ENCODE data around the gene CYB5B.

The CYB5B gene

DNA sequence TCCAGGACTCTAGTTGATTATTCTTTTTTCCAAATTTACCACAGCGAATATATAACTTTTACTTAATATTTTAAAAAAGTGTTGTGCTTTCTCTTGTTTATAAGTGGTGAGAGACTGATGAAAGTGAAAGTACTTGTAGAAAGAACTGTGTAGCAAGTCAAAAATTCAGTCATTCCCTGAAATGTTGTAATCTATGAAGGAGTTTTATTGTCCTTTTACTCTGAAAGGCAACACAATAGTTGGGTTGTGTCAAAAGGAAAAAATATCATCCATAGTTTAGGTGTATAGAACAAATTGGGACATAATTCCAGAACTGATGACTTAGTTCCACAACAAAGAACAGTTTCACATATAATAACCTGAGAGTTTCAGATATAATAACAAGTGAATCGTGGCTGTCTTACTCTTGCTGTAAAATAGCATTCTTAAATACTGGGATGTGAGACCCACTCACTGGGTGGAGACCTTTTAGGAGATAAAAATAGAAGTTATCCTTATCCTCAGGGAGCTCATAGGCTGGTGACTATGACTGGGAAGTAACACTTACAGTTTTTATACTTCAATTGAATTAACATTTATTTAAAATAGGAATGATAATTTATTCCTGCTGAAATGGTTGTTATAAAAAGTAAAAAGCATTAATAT, 20.6 kb downstream of the CYB5B start:
- no peak for DNase-seq (ENCODE audit: low read depth in 2 of 2)

GRCh38 chr16:69448470-69449193, 24.2 kb downstream of the CYB5B start:
- DNase-seq (ENCODE audit: low read depth in 2 of 2), result no peak

GRCh38 chr16:69451166-69451565, 26.7 kb downstream of the CYB5B start:
- no peak for DNase-seq (ENCODE audit: low read depth in 2 of 2)

DNA sequence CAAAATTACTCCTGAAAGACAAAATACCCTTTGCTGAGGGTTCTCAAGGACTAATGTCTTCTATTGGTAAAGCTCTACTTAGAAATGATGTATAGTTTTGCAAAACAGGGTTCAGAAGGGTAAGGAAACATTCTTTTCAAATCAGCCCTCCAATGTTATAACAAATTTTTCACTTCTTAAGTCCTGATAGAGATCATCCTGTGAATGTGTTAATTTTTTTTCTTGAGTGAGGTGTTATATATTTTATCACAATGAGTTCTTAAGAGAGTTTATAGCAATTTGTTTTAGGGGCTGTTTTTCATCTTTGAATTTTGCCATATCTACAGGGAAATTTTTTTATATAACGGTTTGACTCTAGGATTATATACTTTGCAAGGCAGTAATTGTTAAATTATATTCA, 29.5 kb downstream of the CYB5B start:
- DNase-seq (ENCODE audit: low read depth in 2 of 2), result no peak

- no peak for DNase-seq (ENCODE audit: low read depth in 2 of 2)
Measured at GRCh38 chr16:69463876-69464275, 39.5 kb downstream of the CYB5B start.

GRCh38 chr16:69465083-69465721, 40.8 kb downstream of the CYB5B start:
- DNase-seq (ENCODE audit: low read depth in 2 of 2), result no peak

GRCh38 chr16:69465881-69466280, 41.5 kb downstream of the CYB5B start:
- no peak for DNase-seq (ENCODE audit: low read depth in 2 of 2)

- DNase-seq (ENCODE audit: low read depth in 2 of 2), result no peak
Measured at GRCh38 chr16:69466547-69466946, 42.1 kb downstream of the CYB5B start.

- DNase-seq (ENCODE audit: low read depth in 2 of 2), result no peak
Measured at GRCh38 chr16:69467080-69467479, 42.7 kb downstream of the CYB5B start.

DNA sequence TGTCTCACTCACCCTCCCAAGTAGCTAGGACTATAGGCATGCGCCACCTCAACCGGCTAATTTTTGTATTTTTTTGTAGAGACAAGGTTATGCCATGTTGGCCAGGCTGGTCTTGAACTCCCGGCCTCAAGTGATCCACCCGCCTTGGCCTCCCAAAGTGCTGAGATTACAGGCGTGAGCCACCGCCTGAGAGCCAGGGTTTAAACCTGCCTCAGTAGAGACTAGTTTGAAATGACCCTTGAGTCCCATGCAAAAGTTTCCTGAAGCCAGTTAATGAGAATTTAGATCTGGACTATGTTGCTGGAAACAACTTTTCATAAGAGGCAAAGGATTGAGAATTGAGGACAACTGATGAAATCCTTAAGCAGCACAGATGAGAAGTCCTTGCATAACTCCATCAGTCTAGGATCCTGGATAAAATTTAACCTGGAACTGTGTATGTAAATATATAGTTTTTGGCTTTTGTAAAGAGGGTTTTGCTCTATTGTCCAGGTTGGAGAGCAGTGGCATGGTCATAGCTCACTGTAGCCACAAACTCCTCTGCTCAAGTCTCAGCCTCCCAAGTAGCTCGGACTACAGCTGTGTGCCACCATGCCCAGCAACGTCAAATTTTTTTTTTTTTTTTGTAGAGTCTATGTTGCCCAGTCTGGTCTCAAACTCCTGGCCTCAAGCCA, 43.2 kb downstream of the CYB5B start:
- no peak for DNase-seq (ENCODE audit: low read depth in 2 of 2)

DNA sequence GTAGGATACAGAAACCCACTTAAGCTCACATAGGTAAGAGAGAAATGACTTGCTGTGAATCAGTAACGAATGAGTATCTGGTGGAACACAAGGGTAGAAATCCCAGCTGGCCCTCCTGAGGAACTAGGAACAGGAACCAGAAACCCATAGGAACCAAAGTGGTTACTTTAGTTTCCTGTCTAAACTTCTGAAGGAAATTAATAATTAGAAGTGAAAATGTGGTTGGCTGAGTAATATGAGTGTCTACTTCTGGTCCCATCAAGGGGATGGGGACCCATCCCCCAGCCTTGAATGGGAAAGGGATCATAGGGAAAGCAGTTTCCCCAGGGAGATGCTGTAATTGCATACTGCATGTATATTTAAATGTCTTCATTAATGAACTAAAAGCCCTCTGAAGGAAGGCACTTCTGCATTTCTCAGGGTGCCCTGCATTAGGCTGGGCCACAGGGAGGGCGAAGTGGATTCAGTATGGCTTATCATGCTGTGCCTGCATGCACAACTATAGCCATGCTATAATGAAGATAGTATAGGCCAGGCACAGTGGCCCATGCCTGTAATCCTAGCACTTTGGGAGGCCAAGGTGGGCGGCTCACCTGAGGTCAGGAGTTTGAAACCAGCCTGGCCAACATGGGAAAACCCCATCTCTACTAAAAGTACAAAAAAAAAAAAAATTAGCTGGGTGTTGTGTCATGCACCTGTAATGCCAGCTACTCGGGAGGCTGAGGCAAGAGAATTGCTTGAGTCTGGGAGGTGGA, 45.6 kb downstream of the CYB5B start:
- DNase-seq (ENCODE audit: low read depth in 2 of 2), result peak; percentile 12 to 16

DNA sequence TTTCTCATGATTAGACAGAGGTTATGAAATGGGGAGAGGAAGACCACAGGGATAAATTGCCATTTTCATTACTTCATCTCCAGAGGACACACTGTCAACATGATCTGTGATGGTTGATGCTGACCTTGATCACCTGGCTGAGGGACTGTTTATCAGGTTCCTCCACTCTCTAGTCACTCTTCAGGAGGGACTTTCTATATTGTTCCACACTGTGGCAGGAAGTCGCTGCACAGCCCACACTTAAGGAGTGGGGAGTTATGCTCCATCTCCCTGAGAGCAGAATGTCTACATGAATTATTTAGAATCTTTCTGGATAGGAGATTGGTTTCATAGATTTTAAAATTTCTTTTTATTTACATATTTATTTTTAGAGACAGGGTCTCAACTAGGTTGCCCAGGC, 46.7 kb downstream of the CYB5B start:
- no peak for DNase-seq (ENCODE audit: low read depth in 2 of 2)

DNA sequence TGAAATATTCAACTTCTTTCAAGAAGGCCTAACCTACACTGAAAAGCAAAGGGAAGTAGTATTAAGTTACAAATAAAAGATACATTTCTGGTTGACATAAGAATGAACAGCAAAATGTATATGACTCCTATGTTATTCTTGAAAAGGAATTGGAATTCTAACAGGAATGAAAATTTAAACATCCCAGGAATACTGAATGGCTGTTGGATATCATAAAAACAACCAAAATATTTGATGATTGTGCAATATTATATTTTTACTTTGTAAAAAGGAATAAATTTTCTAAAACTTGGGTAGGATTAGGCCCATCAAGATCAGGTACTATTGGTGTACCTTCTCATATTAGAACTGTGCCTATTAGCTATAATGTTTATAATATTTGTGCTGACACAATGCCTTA, 50.0 kb downstream of the CYB5B start:
- no peak for DNase-seq (ENCODE audit: low read depth in 2 of 2)

- no peak for DNase-seq (ENCODE audit: low read depth in 2 of 2)
Measured at GRCh38 chr16:69476920-69477443, 52.6 kb downstream of the CYB5B start.

GRCh38 chr16:69477546-69477945, 53.1 kb downstream of the CYB5B start:
- no peak for DNase-seq (ENCODE audit: low read depth in 2 of 2)

GRCh38 chr16:69478685-69479084, 54.3 kb downstream of the CYB5B start:
- DNase-seq (ENCODE audit: low read depth in 2 of 2), result no peak

GRCh38 chr16:69479775-69480174, 55.4 kb downstream of the CYB5B start:
- DNase-seq (ENCODE audit: low read depth in 2 of 2), result no peak

DNA sequence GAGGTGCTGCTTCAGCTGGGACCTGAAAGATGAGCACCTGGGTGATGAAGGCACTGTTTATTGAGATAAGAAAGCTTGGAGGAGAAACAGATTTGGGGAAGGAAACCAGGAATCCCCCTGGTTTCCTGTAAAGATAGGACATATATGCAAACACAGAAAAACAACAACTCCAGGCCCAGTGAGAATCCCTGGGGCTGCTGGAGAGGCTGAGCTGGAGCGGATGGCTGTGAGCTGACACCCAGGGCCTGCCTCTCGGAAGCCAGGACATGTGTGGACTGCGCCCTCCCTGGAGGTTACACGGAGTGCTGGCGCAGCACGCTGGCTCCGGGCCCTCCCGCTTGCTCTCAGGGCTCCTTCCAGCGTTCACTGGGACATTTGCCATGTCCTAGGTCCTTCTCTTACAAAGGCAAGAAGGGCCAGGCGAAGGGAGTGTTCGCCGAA, 57.5 kb downstream of the CYB5B start:
- DNase-seq (ENCODE audit: low read depth in 2 of 2), result no peak

DNA sequence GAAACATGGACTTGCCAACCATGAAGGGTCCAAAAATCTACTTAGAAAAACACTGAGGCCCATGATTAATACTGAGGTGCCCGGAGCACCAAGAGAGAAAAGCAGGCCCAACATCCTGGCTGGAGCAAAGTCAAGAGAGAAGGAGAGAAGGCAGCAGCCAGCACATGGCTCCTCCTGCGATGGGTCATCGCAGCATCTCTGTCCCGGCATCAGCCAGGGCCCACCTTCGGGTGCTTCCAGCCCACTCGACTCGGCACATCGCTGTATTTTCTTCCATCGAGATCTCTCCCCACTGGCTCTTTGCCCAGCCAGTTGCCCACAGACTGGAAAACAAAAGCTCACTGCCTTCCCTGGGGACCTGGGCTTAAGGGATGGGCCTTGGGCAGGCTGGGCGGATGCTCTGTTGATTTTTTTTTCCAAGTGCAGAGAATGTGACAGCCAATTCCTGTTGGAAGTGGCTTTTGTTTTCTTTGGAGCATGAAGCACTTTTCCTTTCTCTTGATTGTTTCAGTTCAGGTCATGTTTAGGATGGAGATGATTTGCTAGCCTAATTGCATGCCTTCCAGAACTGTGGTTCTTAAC, 58.1 kb downstream of the CYB5B start:
- no peak for DNase-seq (ENCODE audit: low read depth in 2 of 2)

GRCh38 chr16:69483611-69484010, 59.2 kb downstream of the CYB5B start:
- no peak for DNase-seq (ENCODE audit: low read depth in 2 of 2)

GRCh38 chr16:69485361-69485760, 60.9 kb downstream of the CYB5B start:
- no peak for DNase-seq (ENCODE audit: low read depth in 2 of 2)

Measured in stimulated activated CD4-positive, alpha-beta T cell treated with anti-CD3 and anti-CD28 coated beads, Interleukin-4, amount 100 ng/mL, for 48 hours (primary cell).